ENCODE results near the gene DACT3.

The DACT3 gene

DNA sequence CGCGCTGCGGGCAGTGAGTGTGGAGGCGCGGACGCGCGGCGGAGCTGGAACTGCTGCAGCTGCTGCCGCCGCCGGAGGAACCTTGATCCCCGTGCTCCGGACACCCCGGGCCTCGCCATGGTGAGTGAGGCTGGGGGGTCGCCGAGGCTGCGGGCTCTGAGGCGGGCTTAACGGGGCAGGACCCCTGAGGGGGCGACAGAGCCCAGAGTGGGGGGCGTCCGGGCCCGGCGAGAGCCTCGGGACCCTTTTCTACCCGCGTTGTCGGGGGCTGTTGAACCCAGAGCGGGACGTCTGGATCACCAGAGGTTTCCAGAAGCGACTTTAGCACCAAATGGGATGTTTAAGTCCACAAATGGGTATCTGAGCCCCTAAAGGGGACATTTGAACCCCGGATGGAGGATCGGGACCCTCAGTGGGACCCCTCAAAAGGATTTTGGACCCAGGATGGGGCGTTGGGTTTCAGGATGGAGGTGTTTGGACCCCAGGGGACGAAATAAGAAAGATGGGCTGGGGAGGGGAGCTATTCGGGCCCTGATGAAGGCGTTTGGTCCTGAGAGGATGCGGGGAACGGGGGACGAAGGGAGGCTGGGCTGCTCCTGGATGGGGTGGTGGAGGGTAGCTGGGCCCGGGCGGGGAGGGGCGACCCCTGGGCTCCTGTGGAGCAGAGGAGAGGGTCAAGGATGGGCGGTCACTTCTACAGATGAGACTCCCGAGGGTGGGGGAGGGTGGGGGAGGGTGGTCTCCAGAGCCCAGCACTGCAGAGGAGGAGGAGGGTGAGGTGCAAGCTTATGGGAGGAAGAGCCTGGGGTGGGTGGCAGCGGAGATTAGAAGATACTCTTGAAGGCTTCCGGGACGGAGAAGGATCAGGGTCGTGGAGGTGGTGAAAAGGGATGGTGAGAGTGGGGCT, 59.4 kb downstream of the DACT3 start, which contains the start of gene CALM3:
Gene CALM3, plus strand, starts transcription at position 13 of the 907 bp plus-strand sequence. Its CDS starts 105 bp downstream, at position 118.
- H3K4me3 ChIP-seq (replicated peaks; ENCODE audit: low read depth, low read length), result peak within 1 kb of the TSS; percentile 83
- DNase-seq (ENCODE audit: extremely low read depth, insufficient read length), result no peak
- TF ChIP-seq, protein P1, sequence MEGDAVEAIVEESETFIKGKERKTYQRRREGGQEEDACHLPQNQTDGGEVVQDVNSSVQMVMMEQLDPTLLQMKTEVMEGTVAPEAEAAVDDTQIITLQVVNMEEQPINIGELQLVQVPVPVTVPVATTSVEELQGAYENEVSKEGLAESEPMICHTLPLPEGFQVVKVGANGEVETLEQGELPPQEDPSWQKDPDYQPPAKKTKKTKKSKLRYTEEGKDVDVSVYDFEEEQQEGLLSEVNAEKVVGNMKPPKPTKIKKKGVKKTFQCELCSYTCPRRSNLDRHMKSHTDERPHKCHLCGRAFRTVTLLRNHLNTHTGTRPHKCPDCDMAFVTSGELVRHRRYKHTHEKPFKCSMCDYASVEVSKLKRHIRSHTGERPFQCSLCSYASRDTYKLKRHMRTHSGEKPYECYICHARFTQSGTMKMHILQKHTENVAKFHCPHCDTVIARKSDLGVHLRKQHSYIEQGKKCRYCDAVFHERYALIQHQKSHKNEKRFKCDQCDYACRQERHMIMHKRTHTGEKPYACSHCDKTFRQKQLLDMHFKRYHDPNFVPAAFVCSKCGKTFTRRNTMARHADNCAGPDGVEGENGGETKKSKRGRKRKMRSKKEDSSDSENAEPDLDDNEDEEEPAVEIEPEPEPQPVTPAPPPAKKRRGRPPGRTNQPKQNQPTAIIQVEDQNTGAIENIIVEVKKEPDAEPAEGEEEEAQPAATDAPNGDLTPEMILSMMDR (IDR thresholded peaks at IDR 0.05; ENCODE audit: insufficient read depth, low read length, poor library complexity, severe bottlenecking), result no peak
- H3K27me3 ChIP-seq (replicated peaks; ENCODE audit: control insufficient read depth, insufficient read depth, low read length), result no peaks in the 10 kb centered on the region
- peaks cover 9% of the 10 kb centered on the region for H3K36me3 ChIP-seq (ENCODE audit: control insufficient read depth, insufficient read depth, low read length)

DNA sequence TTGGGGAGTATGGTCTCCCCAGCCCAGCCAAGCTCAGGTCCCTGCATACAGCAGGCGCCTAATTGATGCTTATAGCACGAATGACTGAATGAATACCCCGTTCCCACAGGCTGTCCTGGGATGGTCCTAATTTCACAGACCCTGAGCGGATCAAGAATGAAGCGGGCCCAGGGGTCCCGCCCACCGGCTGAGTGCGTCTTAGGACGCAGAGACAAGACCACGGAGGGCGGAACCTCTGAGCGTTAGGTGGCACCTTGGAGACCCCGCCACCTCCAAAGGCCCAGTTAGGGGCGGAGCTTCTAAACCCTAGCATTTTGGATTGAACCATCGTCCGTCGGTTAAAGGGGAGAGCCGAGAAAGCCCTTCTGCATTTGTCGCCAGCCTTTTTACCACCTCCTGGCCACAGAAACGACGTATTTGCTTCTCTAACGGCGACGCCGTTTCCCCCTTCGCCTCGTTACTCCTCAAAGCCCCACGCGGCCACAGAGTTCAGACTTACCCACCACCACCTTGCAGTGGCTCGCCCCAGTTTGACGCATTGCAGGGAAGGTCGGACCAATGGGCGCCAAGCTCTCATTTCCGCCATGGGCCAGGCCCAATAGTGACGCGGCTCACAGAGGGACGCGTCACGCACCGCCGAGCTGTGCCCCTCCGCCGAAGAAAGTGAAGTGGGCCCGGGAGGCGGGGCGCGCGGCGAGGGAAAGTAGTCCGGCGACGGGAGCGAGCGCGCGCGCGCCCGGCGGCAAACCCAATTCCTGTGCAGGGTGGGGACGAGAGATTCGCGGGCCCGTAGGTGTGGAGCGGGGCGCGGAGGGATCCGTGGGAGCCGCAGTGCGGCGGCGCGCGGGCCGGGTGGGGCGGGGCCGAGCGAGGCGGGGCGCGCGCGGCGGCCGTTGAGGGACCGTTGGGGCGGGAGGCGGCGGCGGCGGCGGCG, 60.3 kb downstream of the DACT3 start:
- H3K27me3 ChIP-seq (replicated peaks; ENCODE audit: control insufficient read depth, insufficient read depth, low read length), result no peaks in the 10 kb centered on the region
- TF ChIP-seq, protein P1 (IDR thresholded peaks at IDR 0.05; ENCODE audit: insufficient read depth, low read length, poor library complexity, severe bottlenecking), result no peak
- H3K36me3 ChIP-seq (ENCODE audit: control insufficient read depth, insufficient read depth, low read length), result peaks cover 4% of the 10 kb centered on the region
- peak overlapping the region; percentile 83 for H3K4me3 ChIP-seq (replicated peaks; ENCODE audit: low read depth, low read length)
- DNase-seq (ENCODE audit: extremely low read depth, insufficient read length), result peak; percentile 99

DNA sequence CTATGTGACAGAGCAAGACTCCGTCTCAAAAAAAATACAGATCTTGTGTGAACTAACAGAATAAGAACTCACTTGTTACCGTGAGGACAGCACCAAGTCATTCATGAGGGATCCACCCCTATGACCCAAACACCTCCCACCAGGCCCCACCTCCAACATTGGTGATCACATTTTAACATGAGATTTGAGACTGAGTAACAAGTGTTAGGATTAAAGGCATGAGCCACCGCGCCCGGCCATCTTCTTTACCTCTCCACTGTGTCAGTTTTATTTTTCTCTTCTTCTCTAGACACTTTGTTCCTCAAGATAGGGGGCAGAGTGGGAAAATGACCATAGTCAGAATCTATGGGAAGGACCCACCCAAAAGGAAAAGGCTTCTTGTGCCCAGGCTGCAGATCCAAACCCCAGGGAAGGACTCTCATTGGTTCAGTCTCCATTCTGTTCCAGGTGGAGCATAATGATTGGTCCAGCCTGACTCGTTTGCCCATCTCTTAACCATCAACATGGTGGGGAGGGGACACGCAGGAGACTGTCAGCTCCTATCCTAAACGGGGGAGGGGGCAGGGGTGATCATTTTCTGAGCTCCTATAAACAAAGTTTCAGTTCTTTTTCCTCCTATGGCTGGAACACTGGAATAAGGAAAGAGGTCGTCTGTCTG, 61.1 kb downstream of the DACT3 start:
- H3K36me3 ChIP-seq (ENCODE audit: control insufficient read depth, insufficient read depth, low read length), result peaks cover under 1% of the 10 kb centered on the region; the same call in 1 of the 2 replicates
- TF ChIP-seq, protein P1 (IDR thresholded peaks at IDR 0.05; ENCODE audit: insufficient read depth, low read length, poor library complexity, severe bottlenecking), result no peak
- no peak for DNase-seq (ENCODE audit: extremely low read depth, insufficient read length)
- no peaks in the 10 kb centered on the region for H3K27me3 ChIP-seq (replicated peaks; ENCODE audit: control insufficient read depth, insufficient read depth, low read length)
- peak overlapping the region; percentile 71 for H3K4me3 ChIP-seq (replicated peaks; ENCODE audit: low read depth, low read length)

DNA sequence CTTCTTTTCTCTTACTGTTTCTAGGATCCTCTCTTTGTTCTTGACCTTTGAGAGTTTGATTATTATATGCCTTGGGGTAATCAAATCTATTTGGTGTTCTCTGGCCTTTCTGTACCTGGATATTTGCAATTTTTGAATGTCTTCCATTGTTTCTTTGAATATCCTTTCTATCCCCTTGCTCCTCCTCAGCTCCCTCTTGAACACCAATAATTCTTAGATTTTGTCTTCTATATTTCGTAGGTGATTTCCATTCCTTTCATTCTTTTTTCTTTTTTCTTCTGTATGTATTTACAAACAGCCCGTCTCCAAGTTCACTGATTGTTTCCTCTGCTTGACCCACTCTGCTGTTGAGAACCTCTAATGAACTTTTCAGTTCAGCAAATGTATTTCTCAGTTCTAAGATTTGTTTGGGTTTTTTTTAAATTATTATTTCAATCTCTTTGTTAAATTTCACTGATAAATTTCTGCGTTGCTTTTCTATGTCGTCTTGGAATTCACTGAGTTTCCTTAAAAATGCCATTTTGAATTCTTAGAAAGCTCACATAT, 62.5 kb downstream of the DACT3 start:
- Histone ChIP-seq H3K4me3 (replicated peaks; ENCODE audit: low read depth, low read length) (no peak overlapping the region), H3K36me3 (ENCODE audit: control insufficient read depth, insufficient read depth, low read length) (no peaks in the 10 kb centered on the region), H3K27me3 (replicated peaks; ENCODE audit: control insufficient read depth, insufficient read depth, low read length) (no peaks in the 10 kb centered on the region)
- TF ChIP-seq, protein P1 (IDR thresholded peaks at IDR 0.05; ENCODE audit: insufficient read depth, low read length, poor library complexity, severe bottlenecking), result no peak
- DNase-seq (ENCODE audit: extremely low read depth, insufficient read length), result no peak

Measured in GM06990 (cell line).